ENCODE data around the gene RDH13.

RDH13 gene

GRCh38 chr19:55092423-55093318, 29.7 kb upstream of the RDH13 start:
- Histone ChIP-seq H3K36me3 (ENCODE audit: insufficient read depth, low read length) (peaks cover 22% of the 10 kb centered on the region; the same call in 1 of the 2 replicates), H3K4me1 (ENCODE audit: insufficient read depth, low read length, poor library complexity, severe bottlenecking) (no peaks in the 10 kb centered on the region), H4K20me1 (ENCODE audit: insufficient read depth, low read length, poor library complexity, severe bottlenecking) (no peaks in the 10 kb centered on the region), H3K9ac (ENCODE audit: low read depth, low read length, poor library complexity, severe bottlenecking) (no peak overlapping the region), H2AFZ (ENCODE audit: low read length) (no peak overlapping the region), H3K9me2 (replicated peaks; ENCODE audit: low read depth, low read length) (no peaks in the 10 kb centered on the region), H3K79me2 (ENCODE audit: insufficient read depth, low read length) (no peaks in the 10 kb centered on the region), H3K4me2 (ENCODE audit: low read depth, low read length, poor library complexity, severe bottlenecking) (no peak overlapping the region), H3K9me3 (ENCODE audit: insufficient read depth, low read depth, low read length) (no peaks in the 10 kb centered on the region), H3K4me3 (ENCODE audit: low read length, poor library complexity, severe bottlenecking) (no peak overlapping the region), H3K27me3 (ENCODE audit: insufficient read depth, low read length, poor library complexity, severe bottlenecking) (no peaks in the 10 kb centered on the region), H3F3A (ENCODE audit: low read depth) (no peaks in the 10 kb centered on the region)
- TF ChIP-seq CTCF (conservative IDR thresholded peaks at IDR 0.05; ENCODE audit: low read length) (no peak), EZH2phosphoT487 (IDR thresholded peaks at IDR 0.05; ENCODE audit: borderline replicate concordance) (no peak)

GRCh38 chr19:55091955-55092354, 29.0 kb upstream of the RDH13 start:
- Histone ChIP-seq H3K9ac (ENCODE audit: low read depth, low read length, poor library complexity, severe bottlenecking) (no peak overlapping the region), H2AFZ (ENCODE audit: low read length) (no peak overlapping the region), H3K4me3 (ENCODE audit: low read length, poor library complexity, severe bottlenecking) (no peak overlapping the region), H3F3A (ENCODE audit: low read depth) (no peaks in the 10 kb centered on the region), H3K4me2 (ENCODE audit: low read depth, low read length, poor library complexity, severe bottlenecking) (no peak overlapping the region), H3K27me3 (ENCODE audit: insufficient read depth, low read length, poor library complexity, severe bottlenecking) (no peaks in the 10 kb centered on the region), H4K20me1 (ENCODE audit: insufficient read depth, low read length, poor library complexity, severe bottlenecking) (no peaks in the 10 kb centered on the region), H3K36me3 (ENCODE audit: insufficient read depth, low read length) (peaks cover 22% of the 10 kb centered on the region; the same call in 1 of the 2 replicates), H3K79me2 (ENCODE audit: insufficient read depth, low read length) (no peaks in the 10 kb centered on the region), H3K9me3 (ENCODE audit: insufficient read depth, low read depth, low read length) (no peaks in the 10 kb centered on the region), H3K4me1 (ENCODE audit: insufficient read depth, low read length, poor library complexity, severe bottlenecking) (no peaks in the 10 kb centered on the region), H3K9me2 (replicated peaks; ENCODE audit: low read depth, low read length) (no peaks in the 10 kb centered on the region)
- TF ChIP-seq CTCF (conservative IDR thresholded peaks at IDR 0.05; ENCODE audit: low read length) (no peak), EZH2phosphoT487 (IDR thresholded peaks at IDR 0.05; ENCODE audit: borderline replicate concordance) (no peak)

GRCh38 chr19:55091126-55091910, 28.4 kb upstream of the RDH13 start:
- H3K9ac ChIP-seq (ENCODE audit: low read depth, low read length, poor library complexity, severe bottlenecking), result no peak overlapping the region
- no peaks in the 10 kb centered on the region for H4K20me1 ChIP-seq (ENCODE audit: insufficient read depth, low read length, poor library complexity, severe bottlenecking)
- no peaks in the 10 kb centered on the region for H3F3A ChIP-seq (ENCODE audit: low read depth)
- H3K79me2 ChIP-seq (ENCODE audit: insufficient read depth, low read length), result no peaks in the 10 kb centered on the region
- H2AFZ ChIP-seq (ENCODE audit: low read length), result no peak overlapping the region
- H3K9me2 ChIP-seq (replicated peaks; ENCODE audit: low read depth, low read length), result no peaks in the 10 kb centered on the region
- H3K36me3 ChIP-seq (ENCODE audit: insufficient read depth, low read length), result peaks cover 22% of the 10 kb centered on the region; the same call in 1 of the 2 replicates
- H3K4me1 ChIP-seq (ENCODE audit: insufficient read depth, low read length, poor library complexity, severe bottlenecking), result no peaks in the 10 kb centered on the region
- H3K9me3 ChIP-seq (ENCODE audit: insufficient read depth, low read depth, low read length), result no peaks in the 10 kb centered on the region
- TF ChIP-seq CTCF (conservative IDR thresholded peaks at IDR 0.05; ENCODE audit: low read length) (no peak), EZH2phosphoT487 (IDR thresholded peaks at IDR 0.05; ENCODE audit: borderline replicate concordance) (no peak)
- no peak overlapping the region for H3K4me2 ChIP-seq (ENCODE audit: low read depth, low read length, poor library complexity, severe bottlenecking)
- H3K27me3 ChIP-seq (ENCODE audit: insufficient read depth, low read length, poor library complexity, severe bottlenecking), result no peaks in the 10 kb centered on the region
- no peak overlapping the region for H3K4me3 ChIP-seq (ENCODE audit: low read length, poor library complexity, severe bottlenecking)
